ENCODE measurements around the gene CLDN14. TPM values are rescaled to one million over a fixed set of nuclear protein-coding genes. Genes with fewer than 3 reads are reported as not detected.
"Not testable (repeated sequence)": the region's sequence is repeated elsewhere in the genome, so short reads cannot be mapped to it uniquely, and the experiment has no call there.

The CLDN14 gene
- total RNA-seq, 1 donor from 2014 or later, result not detected

DNA sequence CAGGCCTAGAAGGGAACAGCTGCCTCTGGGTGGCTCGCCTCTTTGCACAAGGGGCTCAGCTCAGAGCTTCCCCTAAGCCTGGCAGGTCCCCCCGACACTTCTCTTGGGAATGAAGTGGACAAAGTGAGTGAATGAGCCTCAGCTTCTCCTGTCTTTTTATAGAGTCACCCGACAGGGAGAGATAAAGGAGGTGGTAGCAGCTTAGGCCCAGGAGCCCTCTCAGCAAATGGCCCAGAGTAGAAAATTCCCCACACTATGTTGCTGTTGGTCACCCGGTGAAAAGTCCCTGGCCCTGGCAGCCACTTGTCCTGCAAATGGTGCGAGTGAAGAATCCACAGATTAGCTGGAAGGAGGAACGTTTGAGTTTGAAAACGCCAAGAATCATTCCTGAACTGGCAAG lies 2.4 kb downstream of the CLDN14 start:
- Histone ChIP-seq H3K9me3 (replicated peaks) (peaks cover 7% of the 10 kb centered on the region), H3K4me3 (no peak overlapping the region), H3K4me1 (peaks cover 10% of the 10 kb centered on the region), H3K27ac (replicated peaks) (no peak overlapping the region), H3K27me3 (ENCODE audit: low read depth) (no peaks in the 10 kb centered on the region), H3K36me3 (no peaks in the 10 kb centered on the region)
- TF ChIP-seq, protein P1, sequence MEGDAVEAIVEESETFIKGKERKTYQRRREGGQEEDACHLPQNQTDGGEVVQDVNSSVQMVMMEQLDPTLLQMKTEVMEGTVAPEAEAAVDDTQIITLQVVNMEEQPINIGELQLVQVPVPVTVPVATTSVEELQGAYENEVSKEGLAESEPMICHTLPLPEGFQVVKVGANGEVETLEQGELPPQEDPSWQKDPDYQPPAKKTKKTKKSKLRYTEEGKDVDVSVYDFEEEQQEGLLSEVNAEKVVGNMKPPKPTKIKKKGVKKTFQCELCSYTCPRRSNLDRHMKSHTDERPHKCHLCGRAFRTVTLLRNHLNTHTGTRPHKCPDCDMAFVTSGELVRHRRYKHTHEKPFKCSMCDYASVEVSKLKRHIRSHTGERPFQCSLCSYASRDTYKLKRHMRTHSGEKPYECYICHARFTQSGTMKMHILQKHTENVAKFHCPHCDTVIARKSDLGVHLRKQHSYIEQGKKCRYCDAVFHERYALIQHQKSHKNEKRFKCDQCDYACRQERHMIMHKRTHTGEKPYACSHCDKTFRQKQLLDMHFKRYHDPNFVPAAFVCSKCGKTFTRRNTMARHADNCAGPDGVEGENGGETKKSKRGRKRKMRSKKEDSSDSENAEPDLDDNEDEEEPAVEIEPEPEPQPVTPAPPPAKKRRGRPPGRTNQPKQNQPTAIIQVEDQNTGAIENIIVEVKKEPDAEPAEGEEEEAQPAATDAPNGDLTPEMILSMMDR (IDR thresholded peaks at IDR 0.05; ENCODE audit: borderline replicate concordance), result no peak
- intact Hi-C loops (cut with micrococcal nuclease), result no loop called here
- no peak for DNase-seq

DNA sequence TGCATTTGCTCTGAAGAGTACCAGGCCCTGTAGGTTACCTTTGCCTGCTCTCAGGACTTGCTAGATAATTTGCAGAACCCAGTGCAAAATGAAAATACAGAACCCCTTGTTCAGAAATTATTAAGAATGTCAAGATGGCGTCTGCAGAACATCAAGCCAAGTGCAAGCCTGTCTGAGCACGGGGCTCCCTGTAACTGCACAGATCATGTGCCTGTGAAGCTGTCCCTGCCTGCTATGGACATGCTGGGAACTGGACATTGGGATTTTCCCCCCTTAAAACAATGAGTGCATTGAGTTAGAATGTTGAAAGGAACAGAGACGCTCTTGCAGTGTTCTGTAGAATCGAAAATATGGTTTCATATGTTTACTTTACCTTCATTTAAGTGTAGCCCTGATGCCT lies 2.9 kb downstream of the CLDN14 start:
- DNase-seq, result no peak
- Histone ChIP-seq H3K9me3 (replicated peaks) (peaks cover 7% of the 10 kb centered on the region), H3K27me3 (ENCODE audit: low read depth) (no peaks in the 10 kb centered on the region), H3K4me3 (no peak overlapping the region), H3K4me1 (peaks cover 10% of the 10 kb centered on the region), H3K27ac (replicated peaks) (no peak overlapping the region), H3K36me3 (no peaks in the 10 kb centered on the region)
- TF ChIP-seq, protein P1 (IDR thresholded peaks at IDR 0.05; ENCODE audit: borderline replicate concordance), result no peak
- intact Hi-C loops (cut with micrococcal nuclease), result no loop called here

DNA sequence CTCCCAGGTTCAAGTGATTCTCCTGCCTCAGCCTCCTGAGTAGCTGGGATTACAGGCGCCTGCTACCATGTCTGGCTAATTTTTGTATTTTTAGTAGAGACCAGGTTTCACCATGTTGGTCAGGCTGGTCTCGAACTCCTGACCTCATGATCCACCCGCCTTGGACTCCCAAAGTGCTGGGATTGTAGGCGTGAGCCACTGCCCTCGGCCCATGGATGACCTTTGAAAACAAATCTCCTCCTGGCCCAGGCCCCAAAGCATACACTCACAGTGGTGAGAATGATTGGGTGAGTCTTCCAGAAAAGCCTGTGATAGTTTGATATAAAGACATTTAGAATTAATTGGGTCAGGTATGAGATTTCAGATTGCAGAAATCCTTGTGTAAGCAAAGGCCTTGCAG lies 3.4 kb downstream of the CLDN14 start:
- H3K27me3 ChIP-seq (ENCODE audit: low read depth); H3K4me1 ChIP-seq; DNase-seq; H3K4me3 ChIP-seq; H3K9me3 ChIP-seq (replicated peaks); H3K36me3 ChIP-seq; intact Hi-C loops (cut with micrococcal nuclease); H3K27ac ChIP-seq (replicated peaks): not testable (repeated sequence)

- TF ChIP-seq, protein P1 (IDR thresholded peaks at IDR 0.05; ENCODE audit: borderline replicate concordance), result no peak
- Histone ChIP-seq H3K27me3 (ENCODE audit: low read depth) (no peaks in the 10 kb centered on the region), H3K27ac (replicated peaks) (no peak overlapping the region), H3K4me1 (peaks cover 10% of the 10 kb centered on the region), H3K36me3 (no peaks in the 10 kb centered on the region), H3K4me3 (no peak overlapping the region), H3K9me3 (replicated peaks) (peaks cover 7% of the 10 kb centered on the region)
- intact Hi-C loops (cut with micrococcal nuclease), result no loop called here
- no peak for DNase-seq
Observed at GRCh38 chr21:36474591-36474990, 5.3 kb downstream of the CLDN14 start.

- intact Hi-C loops (cut with micrococcal nuclease), result no loop called here
- TF ChIP-seq, protein P1 (IDR thresholded peaks at IDR 0.05; ENCODE audit: borderline replicate concordance), result no peak
- Histone ChIP-seq H3K36me3 (no peaks in the 10 kb centered on the region), H3K4me3 (no peak overlapping the region), H3K4me1 (peaks cover 10% of the 10 kb centered on the region), H3K27me3 (ENCODE audit: low read depth) (no peaks in the 10 kb centered on the region), H3K9me3 (replicated peaks) (peaks cover 7% of the 10 kb centered on the region), H3K27ac (replicated peaks) (no peak overlapping the region)
- no peak for DNase-seq
Observed at GRCh38 chr21:36473203-36473602, 6.7 kb downstream of the CLDN14 start.

DNA sequence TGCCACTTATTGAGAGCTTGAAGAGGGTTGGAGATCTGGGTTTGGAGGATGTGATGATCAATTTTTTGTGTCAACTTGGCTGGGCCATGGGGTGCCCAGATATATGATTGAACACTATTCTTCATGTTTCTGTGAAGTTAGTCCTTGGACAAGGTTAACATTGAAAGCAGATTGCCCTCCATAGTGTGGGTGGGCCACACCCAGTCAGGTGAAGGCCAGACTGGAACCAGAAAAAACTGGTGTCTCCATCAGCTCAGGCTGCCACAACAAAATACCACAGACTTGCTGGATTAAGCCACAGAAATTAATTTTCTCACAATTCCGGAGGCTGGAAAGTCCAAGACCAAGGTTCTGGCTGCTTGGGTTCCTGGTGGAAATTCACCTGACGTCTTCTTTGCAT lies 7.5 kb downstream of the CLDN14 start:
- peaks cover 4% of the 10 kb centered on the region for H3K4me1 ChIP-seq
- H3K36me3 ChIP-seq, result no peaks in the 10 kb centered on the region
- DNase-seq, result no peak
- TF ChIP-seq, protein P1 (IDR thresholded peaks at IDR 0.05; ENCODE audit: borderline replicate concordance), result no peak
- H3K9me3 ChIP-seq (replicated peaks), result peaks cover 7% of the 10 kb centered on the region
- intact Hi-C loops (cut with micrococcal nuclease), result no loop called here
- no peak overlapping the region for H3K4me3 ChIP-seq
- no peak overlapping the region for H3K27ac ChIP-seq (replicated peaks)
- H3K27me3 ChIP-seq (ENCODE audit: low read depth), result no peaks in the 10 kb centered on the region
